ENCODE measurements around the gene TBC1D21.

Gene TBC1D21

GRCh38 chr15:73912030-73912596 lies 38.7 kb downstream of the TBC1D21 start:
- no peak for DNase-seq

- DNase-seq: no peak
These were observed 40.8 kb downstream of the TBC1D21 start for GRCh38 chr15:73914145-73914544.

- DNase-seq: no peak
These were observed 41.7 kb downstream of the TBC1D21 start for GRCh38 chr15:73915082-73915481.

- no peak for DNase-seq
These were observed 45.4 kb downstream of the TBC1D21 start for GRCh38 chr15:73918784-73919183.

GRCh38 chr15:73919706-73920105 lies 46.3 kb downstream of the TBC1D21 start:
- no peak for DNase-seq

- DNase-seq: no peak
These were observed 48.0 kb downstream of the TBC1D21 start for GRCh38 chr15:73921254-73921925.

- DNase-seq: no peak
These were observed 49.1 kb downstream of the TBC1D21 start for GRCh38 chr15:73922186-73923151.

GRCh38 chr15:73923156-73923487 lies 49.8 kb downstream of the TBC1D21 start:
- DNase-seq: no peak

- DNase-seq: no peak
These were observed 50.3 kb downstream of the TBC1D21 start for GRCh38 chr15:73923488-73924164.

GRCh38 chr15:73924171-73924921 lies 51.0 kb downstream of the TBC1D21 start:
- peak in 1 of 2 donors; percentile 20 for DNase-seq

- DNase-seq: no peak
These were observed 52.5 kb downstream of the TBC1D21 start for GRCh38 chr15:73925848-73926218.

- DNase-seq: no peak
These were observed 53.0 kb downstream of the TBC1D21 start, which contains the start of gene LOXL1 for GRCh38 chr15:73926219-73927002. TSS of gene LOXL1 (plus strand) at chr15:73926462. CDS start at chr15:73926784, 322 bp downstream.

GRCh38 chr15:73927003-73927475 lies 53.7 kb downstream of the TBC1D21 start:
- peak; percentile 41 to 46 for DNase-seq

- peak; percentile 75 to 80 for DNase-seq
These were observed 54.3 kb downstream of the TBC1D21 start for GRCh38 chr15:73927476-73928240.

GRCh38 chr15:73928241-73928579 lies 54.8 kb downstream of the TBC1D21 start:
- no peak for DNase-seq

- no peak for DNase-seq
These were observed 55.7 kb downstream of the TBC1D21 start for GRCh38 chr15:73928971-73929627.

- no peak for DNase-seq
These were observed 57.0 kb downstream of the TBC1D21 start for GRCh38 chr15:73930371-73930770.

GRCh38 chr15:73930790-73931281 lies 57.5 kb downstream of the TBC1D21 start:
- DNase-seq: no peak

- no peak for DNase-seq
These were observed 58.1 kb downstream of the TBC1D21 start for GRCh38 chr15:73931441-73931840.
